ENCODE data around the gene RDX.

GRCh38 chr11:110125632-110126031 lies 170.8 kb downstream of the RDX start:
- TF ChIP-seq CTCF (IDR thresholded peaks at IDR 0.05; ENCODE audit: low read depth, low read length, poor library complexity, severe bottlenecking) (no peak), EZH2phosphoT487 (IDR thresholded peaks at IDR 0.05; ENCODE audit: borderline replicate concordance, low read length) (no peak)

Data from DOHH2 (cell line).